Esophagus muscularis mucosa (tissue), 4 donors: Measurements from ENCODE around the gene MCCD1. TPM values are rescaled to one million over a fixed set of nuclear protein-coding genes. Genes with fewer than 3 reads are reported as not detected.
"Not testable (repeated sequence)": the region's sequence is repeated elsewhere in the genome, so short reads cannot be mapped to it uniquely, and the experiment has no call there.

Experiments used
- DNase-seq: peaks from one replicate; pipeline ENCODE4 v3.0.0-alpha.2; 2017; ENCODE audit errors: extremely low spot score
- H3K27ac ChIP-seq, 4 donors: fragments of 200-600 bp; sonication (generic); replicated peaks in 1 of 4; 1 replicate in 3 of 4; 2 replicates in 1 of 4; pipeline ENCODE4 v1.5.1; 2016 to 2019; ENCODE audit warnings: mild to moderate bottlenecking in 1 of 4
- H3K27me3 ChIP-seq, 4 donors: fragments of 200-600 bp; sonication (generic); one replicate each; pipeline versions ENCODE4 v1.5.1 to v1.6.0; 2016 to 2019
- H3K36me3 ChIP-seq, 4 donors: fragments of 200-600 bp; sonication (generic); one replicate each; pipeline ENCODE4 v1.5.1; 2016 to 2019
- H3K4me1 ChIP-seq, 4 donors: fragments of 200-600 bp; sonication (generic); one replicate each; pipeline ENCODE4 v1.5.1; 2016 to 2019
- H3K4me3 ChIP-seq, 4 donors: fragments of 200-600 bp; sonication (generic); 1 replicate in 2 of 4; 2 replicates in 2 of 4; pipeline ENCODE4 v1.5.1; 2016 to 2019; ENCODE audit warnings: mild to moderate bottlenecking in 4 of 4, moderate library complexity in 1 of 4
- H3K9me3 ChIP-seq, 4 donors: fragments of 200-600 bp; sonication (generic); 1 replicate in 3 of 4; 2 replicates in 1 of 4; pipeline ENCODE4 v1.5.1; 2016 to 2019
- EP300 ChIP-seq: sonication (generic); formaldehyde crosslinking; IDR thresholded peaks from one replicate; pipeline ENCODE4 v1.6.1; 2017; ENCODE audit warnings: antibody characterized with exemption
- POLR2A ChIP-seq: fragments of 450-650 bp; IDR thresholded peaks from one replicate; pipeline ENCODE4 v1.6.1; 2017; ENCODE audit warnings: antibody characterized with exemption, moderate library complexity, mild to moderate bottlenecking, low read depth
- POLR2AphosphoS5 ChIP-seq, 2 donors: sonication (generic); formaldehyde crosslinking; IDR thresholded peaks; one replicate each; pipeline ENCODE4 v1.6.1; 2017; ENCODE audit warnings: antibody characterized with exemption in 2 of 2
- whole genome bisulfite sequencing: methylation state at CpG from one replicate; pipeline ENCODE4 v1.1.5; 2018; 5-methylcytosine and 5-hydroxymethylcytosine counted together
- intact Hi-C: fragments of 100-400 bp; cut with DNase I; formaldehyde crosslinking; loops from one replicate; pipeline ENCODE4 v1.15.1; 2023
- total RNA-seq, 4 donors: library from RNA; depleted of rRNA; stranded (reverse); fragments of >200 nt; gene quantifications; one replicate each; pipeline versions ENCODE4 v1.1.0 to v1.2.1, GENCODE V29; 2016
- TF ChIP-seq, protein P1 (sequence below), 3 experiments: fragments of 200-600 bp in 2 of 3; fragments of 450-650 bp in 1 of 3; sonication (generic) in 2 of 3; IDR thresholded peaks; one replicate each; pipeline ENCODE4 v1.5.1; 2017 to 2019; ENCODE audit warnings: antibody characterized with exemption in 3 of 3, mild to moderate bottlenecking in 2 of 3, moderate library complexity in 1 of 3

MCCD1 gene
- total RNA-seq, 4 donors from 2014 or later: not detected

DNA sequence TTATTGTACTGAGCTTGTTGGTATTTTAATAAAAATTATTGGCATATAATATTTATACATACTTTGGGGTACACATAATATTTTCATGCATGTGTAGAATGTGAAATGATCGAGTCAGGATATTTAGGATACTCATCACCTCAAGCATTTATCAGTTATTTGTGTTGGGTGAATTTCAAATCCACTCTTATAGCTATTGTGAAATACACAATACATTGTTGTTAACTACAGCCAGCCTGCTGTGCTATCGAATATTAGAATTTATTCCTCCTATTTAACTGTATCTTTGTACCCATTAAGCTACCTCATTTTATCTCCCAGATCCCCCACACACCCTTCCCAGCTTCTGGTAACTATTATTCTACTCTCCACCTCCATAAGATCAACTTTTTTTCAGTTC, 45.4 kb upstream of the MCCD1 start:
- no peak for DNase-seq
- intact Hi-C loops: no loop called here
- Histone ChIP-seq H3K4me3 (no peak overlapping the region), H3K27ac (no peak overlapping the region), H3K27me3 (peaks cover 0 to 13% (median under 1%) of the 10 kb centered on the region in 4 donors), H3K9me3 (no peaks in the 10 kb centered on the region), H3K36me3 (no peaks in the 10 kb centered on the region), H3K4me1 (no peaks in the 10 kb centered on the region)
- WGBS: 56% methylated on average over 2 of the region's 2 CpGs
- TF ChIP-seq EP300 (no peak), POLR2AphosphoS5 (IDR thresholded peaks at IDR 0.05) (no peak), POLR2A (no peak)
- TF ChIP-seq, protein P1, sequence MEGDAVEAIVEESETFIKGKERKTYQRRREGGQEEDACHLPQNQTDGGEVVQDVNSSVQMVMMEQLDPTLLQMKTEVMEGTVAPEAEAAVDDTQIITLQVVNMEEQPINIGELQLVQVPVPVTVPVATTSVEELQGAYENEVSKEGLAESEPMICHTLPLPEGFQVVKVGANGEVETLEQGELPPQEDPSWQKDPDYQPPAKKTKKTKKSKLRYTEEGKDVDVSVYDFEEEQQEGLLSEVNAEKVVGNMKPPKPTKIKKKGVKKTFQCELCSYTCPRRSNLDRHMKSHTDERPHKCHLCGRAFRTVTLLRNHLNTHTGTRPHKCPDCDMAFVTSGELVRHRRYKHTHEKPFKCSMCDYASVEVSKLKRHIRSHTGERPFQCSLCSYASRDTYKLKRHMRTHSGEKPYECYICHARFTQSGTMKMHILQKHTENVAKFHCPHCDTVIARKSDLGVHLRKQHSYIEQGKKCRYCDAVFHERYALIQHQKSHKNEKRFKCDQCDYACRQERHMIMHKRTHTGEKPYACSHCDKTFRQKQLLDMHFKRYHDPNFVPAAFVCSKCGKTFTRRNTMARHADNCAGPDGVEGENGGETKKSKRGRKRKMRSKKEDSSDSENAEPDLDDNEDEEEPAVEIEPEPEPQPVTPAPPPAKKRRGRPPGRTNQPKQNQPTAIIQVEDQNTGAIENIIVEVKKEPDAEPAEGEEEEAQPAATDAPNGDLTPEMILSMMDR (IDR thresholded peaks at IDR 0.05): no peak

DNA sequence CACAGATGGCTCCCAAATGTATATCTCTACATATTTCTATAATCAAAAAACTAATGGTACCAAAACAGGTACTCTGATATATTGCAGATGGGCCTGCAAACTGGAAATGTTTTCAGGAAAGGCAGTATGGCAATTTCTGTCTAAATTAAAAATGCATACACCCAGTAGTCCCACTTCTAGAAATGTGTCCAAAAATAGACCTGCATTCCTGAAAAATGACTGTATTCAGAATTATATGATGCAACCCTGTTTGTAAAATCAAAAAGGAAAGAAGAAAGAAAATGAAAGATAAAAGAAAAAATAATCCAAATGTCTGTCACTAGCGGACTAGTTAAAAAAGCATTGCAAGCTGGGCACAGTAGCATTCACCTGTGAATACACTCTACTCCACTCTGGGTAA, 43.7 kb upstream of the MCCD1 start:
- H3K27me3 ChIP-seq: peaks cover 0 to 12% (median 0%) of the 10 kb centered on the region in 4 donors
- 83% methylated on average over 1 of the region's 1 CpG for WGBS
- no peak for DNase-seq
- H3K4me1 ChIP-seq: no peaks in the 10 kb centered on the region
- no peak overlapping the region for H3K4me3 ChIP-seq
- TF ChIP-seq EP300 (no peak), POLR2A (no peak), POLR2AphosphoS5 (IDR thresholded peaks at IDR 0.05) (no peak)
- TF ChIP-seq, protein P1 (IDR thresholded peaks at IDR 0.05): no peak
- H3K9me3 ChIP-seq: no peaks in the 10 kb centered on the region
- intact Hi-C loops: no loop called here
- no peak overlapping the region for H3K27ac ChIP-seq
- no peaks in the 10 kb centered on the region for H3K36me3 ChIP-seq

DNA sequence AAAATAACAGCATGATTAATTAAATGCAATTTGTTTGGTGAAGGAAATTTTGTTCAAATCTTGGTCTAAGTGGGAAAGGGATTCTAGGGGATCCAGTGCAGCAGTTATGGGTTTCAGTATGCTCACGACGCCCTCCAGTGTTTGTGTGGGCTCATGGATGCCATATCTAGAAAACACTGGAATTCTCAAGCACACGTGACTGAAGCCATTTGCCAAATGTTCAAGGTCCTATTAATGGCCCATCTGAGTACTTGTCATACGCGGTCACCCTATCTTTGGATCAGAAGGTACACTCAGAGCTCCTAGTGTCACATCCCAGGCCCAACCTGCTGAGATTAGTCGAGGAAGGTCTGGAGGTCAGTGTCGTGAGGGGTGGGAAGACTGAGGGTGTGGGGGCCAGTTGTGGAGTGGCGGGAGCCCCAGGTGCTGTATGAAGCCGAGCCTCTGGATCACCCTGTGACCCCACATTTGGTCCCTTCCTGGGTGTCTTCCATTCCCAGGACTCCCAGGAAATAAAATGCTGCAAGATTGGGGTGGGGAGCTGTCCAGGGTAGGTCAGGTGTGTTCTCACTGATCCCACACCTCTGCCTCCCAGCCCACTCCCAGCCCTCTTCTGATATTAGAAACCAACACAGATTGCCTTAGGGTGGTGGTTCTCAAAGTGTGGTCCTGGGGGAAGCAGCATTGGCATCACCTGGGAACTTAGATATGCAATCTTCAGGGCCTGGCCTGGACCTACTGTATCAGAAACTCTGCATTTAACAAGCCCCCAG, 42.5 kb upstream of the MCCD1 start:
- DNase-seq, intact Hi-C loops, H3K36me3 ChIP-seq, H3K27ac ChIP-seq, H3K4me1 ChIP-seq, H3K9me3 ChIP-seq, H3K4me3 ChIP-seq: not testable (repeated sequence)
- no CpG with 5 or more reads among the region's 9 CpGs for WGBS
- peaks cover 0 to 12% (median 0%) of the 10 kb centered on the region in 4 donors for H3K27me3 ChIP-seq

DNA sequence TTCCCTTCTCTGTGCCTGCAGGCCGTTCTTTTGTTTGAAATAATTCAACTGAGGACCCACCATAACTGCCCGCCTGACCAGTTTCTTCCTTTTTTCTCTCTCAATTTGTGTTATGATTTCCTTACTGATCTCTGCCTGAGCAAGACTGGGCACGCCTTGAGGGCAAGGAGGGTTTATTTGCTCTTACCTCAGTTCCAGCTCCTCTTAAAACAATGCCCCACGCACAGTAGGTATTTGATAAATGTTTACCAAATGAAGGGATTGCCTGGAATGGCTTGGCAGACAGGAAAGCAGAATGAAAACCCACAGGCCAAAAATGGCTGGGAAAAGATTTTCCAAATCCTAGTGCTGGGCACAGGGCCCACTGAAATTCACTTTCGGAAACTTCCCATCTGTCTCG, 41.1 kb upstream of the MCCD1 start:
- 75% methylated on average over 6 of the region's 6 CpGs for WGBS
- H3K9me3 ChIP-seq, H3K4me1 ChIP-seq, H3K27ac ChIP-seq, H3K4me3 ChIP-seq, intact Hi-C loops, DNase-seq, H3K36me3 ChIP-seq: not testable (repeated sequence)
- H3K27me3 ChIP-seq: peaks cover 0 to 19% (median 3%) of the 10 kb centered on the region in 4 donors

DNA sequence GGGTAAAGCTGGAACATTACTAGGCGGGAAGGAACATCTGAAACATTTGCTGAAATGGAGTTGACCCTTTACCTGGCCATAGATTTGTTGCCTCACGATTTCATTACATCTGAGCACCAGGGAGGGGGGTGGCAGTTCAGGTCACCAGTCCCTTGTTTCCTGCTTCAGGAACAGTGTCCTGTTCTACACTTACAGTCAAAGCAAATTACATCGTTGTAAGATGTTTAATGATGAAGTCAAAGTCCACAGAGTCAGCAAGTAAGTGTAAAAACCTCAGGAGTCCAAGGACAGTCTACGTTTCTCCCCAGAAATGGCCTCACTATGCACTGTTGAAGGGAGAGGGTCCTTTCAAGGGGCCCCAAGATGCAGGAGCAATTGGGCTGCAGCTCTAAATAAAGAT, 39.7 kb upstream of the MCCD1 start:
- H3K4me1 ChIP-seq: peaks cover 0 to 16% (median 9%) of the 10 kb centered on the region in 4 donors
- no peak overlapping the region for H3K27ac ChIP-seq
- WGBS: 78% methylated on average over 4 of the region's 4 CpGs
- no peak overlapping the region for H3K4me3 ChIP-seq
- TF ChIP-seq POLR2AphosphoS5 (IDR thresholded peaks at IDR 0.05) (no peak), EP300 (no peak), POLR2A (no peak)
- TF ChIP-seq, protein P1 (IDR thresholded peaks at IDR 0.05): no peak
- H3K27me3 ChIP-seq: peaks cover 0 to 29% (median 8%) of the 10 kb centered on the region in 4 donors
- intact Hi-C loops: no loop called here
- H3K9me3 ChIP-seq: no peaks in the 10 kb centered on the region
- H3K36me3 ChIP-seq: no peaks in the 10 kb centered on the region
- no peak for DNase-seq
